NCI-H460 (cell line): ENCODE measurements around the gene NBPF4. TPM values are rescaled to one million over a fixed set of nuclear protein-coding genes. Genes with fewer than 3 reads are reported as not detected.
"Not testable (repeated sequence)": the region's sequence is repeated elsewhere in the genome, so short reads cannot be mapped to it uniquely, and the experiment has no call there.

ENCODE experiments used
- DNase-seq: peaks from one replicate; pipeline ENCODE4 v3.0.0-alpha.2; 2016; ENCODE audit warnings: low read depth; ENCODE audit errors: extremely low read depth
- polyA plus RNA-seq: library from polyadenylated mRNA; depleted of rRNA; stranded (reverse); fragments of >200 nt; gene quantifications from 2 replicates; pipeline ENCODE4 v1.2.3, GENCODE V29; 2014; cell fraction: nucleus; rRNA removed
- total RNA-seq: library from RNA; depleted of rRNA; stranded (reverse); fragments of >200 nt; shearing (Covaris generic); gene quantifications from 2 replicates; pipeline ENCODE4 v1.2.3, GENCODE V29; 2014; rRNA removed

NBPF4 gene
- total RNA-seq: not detected in 2 replicates
- not detected in 2 replicates for polyA plus RNA-seq

- DNase-seq: not testable (repeated sequence)
Observed at GRCh38 chr1:108243976-108244375, at the start of gene NBPF4. NBPF4 (minus strand) TSS chr1:108244076; CDS start chr1:108243761, 315 bp downstream.

- DNase-seq: not testable (repeated sequence)
Observed at GRCh38 chr1:108282528-108283257, 38.8 kb upstream of the NBPF4 start.

- not testable (repeated sequence) for DNase-seq
Observed at GRCh38 chr1:108272485-108273327, 28.8 kb upstream of the NBPF4 start.

- DNase-seq: not testable (repeated sequence)
Observed at GRCh38 chr1:108267097-108267496, 23.2 kb upstream of the NBPF4 start.

- not testable (repeated sequence) for DNase-seq
Observed at GRCh38 chr1:108261967-108262366, 18.1 kb upstream of the NBPF4 start.

GRCh38 chr1:108261519-108261918 lies 17.6 kb upstream of the NBPF4 start:
- DNase-seq: not testable (repeated sequence)

- DNase-seq: not testable (repeated sequence)
Observed at GRCh38 chr1:108260578-108261259, 16.8 kb upstream of the NBPF4 start.

GRCh38 chr1:108255426-108255825 lies 11.6 kb upstream of the NBPF4 start:
- DNase-seq: not testable (repeated sequence)

GRCh38 chr1:108239426-108239825 lies 4.5 kb downstream of the NBPF4 start:
- DNase-seq: not testable (repeated sequence)

GRCh38 chr1:108235308-108235707 lies 8.6 kb downstream of the NBPF4 start:
- DNase-seq: not testable (repeated sequence)

- not testable (repeated sequence) for DNase-seq
Observed at GRCh38 chr1:108232183-108232582, 11.7 kb downstream of the NBPF4 start.

GRCh38 chr1:108229976-108230375 lies 13.9 kb downstream of the NBPF4 start:
- not testable (repeated sequence) for DNase-seq

- not testable (repeated sequence) for DNase-seq
Observed at GRCh38 chr1:108227772-108228171, 16.1 kb downstream of the NBPF4 start.

GRCh38 chr1:108226855-108227254 lies 17.0 kb downstream of the NBPF4 start:
- DNase-seq: not testable (repeated sequence)

GRCh38 chr1:108223226-108223625 lies 20.6 kb downstream of the NBPF4 start:
- DNase-seq: not testable (repeated sequence)

- not testable (repeated sequence) for DNase-seq
Observed at GRCh38 chr1:108217515-108218174, 26.2 kb downstream of the NBPF4 start.

- DNase-seq: not testable (repeated sequence)
Observed at GRCh38 chr1:108217007-108217406, 26.9 kb downstream of the NBPF4 start.

- DNase-seq: not testable (repeated sequence)
Observed at GRCh38 chr1:108216028-108216890, 27.6 kb downstream of the NBPF4 start.
